Measurements from ENCODE around the gene TCAIM. TPM values are rescaled to one million over a fixed set of nuclear protein-coding genes. Genes with fewer than 3 reads are reported as not detected.

TCAIM gene
- total and polyA plus RNA-seq, 10 of the 15 experiments (the other 5 are each of a cell fraction or from before 2014, with no cell fraction given) = 14.5 to 22.9 (median 17.8) TPM

DNA sequence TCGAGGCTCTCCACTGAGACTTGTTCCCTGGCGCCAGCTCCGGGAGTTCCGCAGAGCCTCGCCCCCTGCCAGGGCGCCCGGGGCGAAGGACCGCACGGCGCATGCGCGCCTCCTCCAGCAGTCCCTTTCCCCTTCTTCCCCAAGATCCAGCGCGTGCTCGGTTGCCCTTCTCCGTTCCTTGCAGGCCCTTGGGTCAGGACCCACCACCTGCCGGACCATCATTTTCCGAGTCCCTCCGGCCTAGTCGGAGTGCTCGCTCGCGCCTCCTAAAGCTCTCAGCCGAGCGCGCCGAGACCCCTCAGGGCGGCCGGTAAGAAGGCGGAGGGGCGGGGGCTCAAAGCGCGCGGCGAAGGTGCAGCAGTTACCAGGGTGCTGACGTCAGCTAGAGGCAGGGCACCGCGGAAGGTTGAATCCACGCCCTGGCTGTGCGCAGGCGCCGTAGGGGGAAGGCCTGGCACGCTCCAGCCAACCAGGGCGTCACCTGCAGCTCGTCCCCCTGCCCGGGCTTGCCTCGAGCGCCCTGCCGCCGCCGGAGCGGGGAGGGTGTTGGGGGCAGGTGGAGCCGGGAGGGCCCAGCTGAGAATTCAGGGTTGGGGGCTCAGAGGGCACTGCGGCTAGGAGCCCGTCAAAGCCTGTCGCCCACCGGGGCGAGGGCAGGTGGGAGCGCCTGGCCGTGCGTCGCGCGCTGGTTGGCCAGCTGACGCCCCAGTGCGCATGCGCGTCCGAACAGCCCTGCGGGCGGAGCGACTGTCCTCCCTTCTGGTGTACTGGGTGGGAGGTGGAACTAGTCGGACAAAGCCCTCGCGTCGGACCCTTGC, at the start of gene TCAIM (continued):
- TF ChIP-seq IRF5 (IDR thresholded peaks at IDR 0.05; ENCODE audit: borderline replicate concordance) = no peak
- peak; percentile 91 for TF ChIP-seq CREM (IDR thresholded peaks at IDR 0.05; ENCODE audit: low read depth)
- TF ChIP-seq BACH1 (IDR thresholded peaks at IDR 0.05; ENCODE audit: borderline replicate concordance) = peak; percentile 62
- TF ChIP-seq POLR2AphosphoS2 (IDR thresholded peaks at IDR 0.05; ENCODE audit: low read depth, low read length) = peak; percentile 87
- no peak for TF ChIP-seq ZNF274 (IDR thresholded peaks at IDR 0.05; ENCODE audit: insufficient read depth, insufficient read length)
- TF ChIP-seq ZZZ3 (IDR thresholded peaks at IDR 0.05; ENCODE audit: control insufficient read depth, insufficient read length, low read depth) = no peak
- no peak for TF ChIP-seq CBX3 (IDR thresholded peaks at IDR 0.05; ENCODE audit: borderline replicate concordance, low read depth)
- TF ChIP-seq DPF2 (IDR thresholded peaks at IDR 0.05) = 0 out of 2 replicates have a peak, but pooled peaks have one; percentile 71
- TF ChIP-seq, protein P1, sequence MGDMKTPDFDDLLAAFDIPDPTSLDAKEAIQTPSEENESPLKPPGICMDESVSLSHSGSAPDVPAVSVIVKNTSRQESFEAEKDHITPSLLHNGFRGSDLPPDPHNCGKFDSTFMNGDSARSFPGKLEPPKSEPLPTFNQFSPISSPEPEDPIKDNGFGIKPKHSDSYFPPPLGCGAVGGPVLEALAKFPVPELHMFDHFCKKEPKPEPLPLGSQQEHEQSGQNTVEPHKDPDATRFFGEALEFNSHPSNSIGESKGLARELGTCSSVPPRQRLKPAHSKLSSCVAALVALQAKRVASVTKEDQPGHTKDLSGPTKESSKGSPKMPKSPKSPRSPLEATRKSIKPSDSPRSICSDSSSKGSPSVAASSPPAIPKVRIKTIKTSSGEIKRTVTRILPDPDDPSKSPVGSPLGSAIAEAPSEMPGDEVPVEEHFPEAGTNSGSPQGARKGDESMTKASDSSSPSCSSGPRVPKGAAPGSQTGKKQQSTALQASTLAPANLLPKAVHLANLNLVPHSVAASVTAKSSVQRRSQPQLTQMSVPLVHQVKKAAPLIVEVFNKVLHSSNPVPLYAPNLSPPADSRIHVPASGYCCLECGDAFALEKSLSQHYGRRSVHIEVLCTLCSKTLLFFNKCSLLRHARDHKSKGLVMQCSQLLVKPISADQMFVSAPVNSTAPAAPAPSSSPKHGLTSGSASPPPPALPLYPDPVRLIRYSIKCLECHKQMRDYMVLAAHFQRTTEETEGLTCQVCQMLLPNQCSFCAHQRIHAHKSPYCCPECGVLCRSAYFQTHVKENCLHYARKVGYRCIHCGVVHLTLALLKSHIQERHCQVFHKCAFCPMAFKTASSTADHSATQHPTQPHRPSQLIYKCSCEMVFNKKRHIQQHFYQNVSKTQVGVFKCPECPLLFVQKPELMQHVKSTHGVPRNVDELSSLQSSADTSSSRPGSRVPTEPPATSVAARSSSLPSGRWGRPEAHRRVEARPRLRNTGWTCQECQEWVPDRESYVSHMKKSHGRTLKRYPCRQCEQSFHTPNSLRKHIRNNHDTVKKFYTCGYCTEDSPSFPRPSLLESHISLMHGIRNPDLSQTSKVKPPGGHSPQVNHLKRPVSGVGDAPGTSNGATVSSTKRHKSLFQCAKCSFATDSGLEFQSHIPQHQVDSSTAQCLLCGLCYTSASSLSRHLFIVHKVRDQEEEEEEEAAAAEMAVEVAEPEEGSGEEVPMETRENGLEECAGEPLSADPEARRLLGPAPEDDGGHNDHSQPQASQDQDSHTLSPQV (IDR thresholded peaks at IDR 0.05) = no peak
- no peak for TF ChIP-seq GABPA (IDR thresholded peaks at IDR 0.05; ENCODE audit: low read depth)
- TF ChIP-seq MTA2 (IDR thresholded peaks at IDR 0.05; ENCODE audit: low read depth) = no peak
- no peak for TF ChIP-seq MYB (IDR thresholded peaks at IDR 0.05; ENCODE audit: borderline replicate concordance, low read depth, low read length)
- no peak for TF ChIP-seq FOXM1 (IDR thresholded peaks at IDR 0.05; ENCODE audit: low read depth, low read length)
- no peak for TF ChIP-seq BRCA1 (IDR thresholded peaks at IDR 0.05; ENCODE audit: low read depth, low read length)
- TF ChIP-seq IKZF1 (conservative IDR thresholded peaks at IDR 0.05) = peak; percentile 86
- no peak for TF ChIP-seq JUNB (IDR thresholded peaks at IDR 0.05)
- TF ChIP-seq, protein P2, sequence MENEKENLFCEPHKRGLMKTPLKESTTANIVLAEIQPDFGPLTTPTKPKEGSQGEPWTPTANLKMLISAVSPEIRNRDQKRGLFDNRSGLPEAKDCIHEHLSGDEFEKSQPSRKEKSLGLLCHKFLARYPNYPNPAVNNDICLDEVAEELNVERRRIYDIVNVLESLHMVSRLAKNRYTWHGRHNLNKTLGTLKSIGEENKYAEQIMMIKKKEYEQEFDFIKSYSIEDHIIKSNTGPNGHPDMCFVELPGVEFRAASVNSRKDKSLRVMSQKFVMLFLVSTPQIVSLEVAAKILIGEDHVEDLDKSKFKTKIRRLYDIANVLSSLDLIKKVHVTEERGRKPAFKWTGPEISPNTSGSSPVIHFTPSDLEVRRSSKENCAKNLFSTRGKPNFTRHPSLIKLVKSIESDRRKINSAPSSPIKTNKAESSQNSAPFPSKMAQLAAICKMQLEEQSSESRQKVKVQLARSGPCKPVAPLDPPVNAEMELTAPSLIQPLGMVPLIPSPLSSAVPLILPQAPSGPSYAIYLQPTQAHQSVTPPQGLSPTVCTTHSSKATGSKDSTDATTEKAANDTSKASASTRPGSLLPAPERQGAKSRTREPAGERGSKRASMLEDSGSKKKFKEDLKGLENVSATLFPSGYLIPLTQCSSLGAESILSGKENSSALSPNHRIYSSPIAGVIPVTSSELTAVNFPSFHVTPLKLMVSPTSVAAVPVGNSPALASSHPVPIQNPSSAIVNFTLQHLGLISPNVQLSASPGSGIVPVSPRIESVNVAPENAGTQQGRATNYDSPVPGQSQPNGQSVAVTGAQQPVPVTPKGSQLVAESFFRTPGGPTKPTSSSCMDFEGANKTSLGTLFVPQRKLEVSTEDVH (IDR thresholded peaks at IDR 0.05; ENCODE audit: low read depth, partially characterized antibody) = peak; percentile 56
- TF ChIP-seq, protein P3, sequence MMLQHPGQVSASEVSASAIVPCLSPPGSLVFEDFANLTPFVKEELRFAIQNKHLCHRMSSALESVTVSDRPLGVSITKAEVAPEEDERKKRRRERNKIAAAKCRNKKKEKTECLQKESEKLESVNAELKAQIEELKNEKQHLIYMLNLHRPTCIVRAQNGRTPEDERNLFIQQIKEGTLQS (IDR thresholded peaks at IDR 0.05; ENCODE audit: borderline replicate concordance, extremely low read depth, low read depth, low read length) = no peak
- TF ChIP-seq SRF (IDR thresholded peaks at IDR 0.05; ENCODE audit: low read depth in 2 of 2, low read length in 2 of 2) = no peak
- no peak for TF ChIP-seq BCL11A (IDR thresholded peaks at IDR 0.05; ENCODE audit: low read depth, low read length)

Measured in GM12878 (cell line).